Measurements from ENCODE around the gene POLA1. TPM values are rescaled to one million over a fixed set of nuclear protein-coding genes. Genes with fewer than 3 reads are reported as not detected.

POLA1 gene
- total and polyA plus RNA-seq, 2 of the 4 experiments (the other 2 are of a cell fraction), result 4.0 to 15.1 TPM

DNA sequence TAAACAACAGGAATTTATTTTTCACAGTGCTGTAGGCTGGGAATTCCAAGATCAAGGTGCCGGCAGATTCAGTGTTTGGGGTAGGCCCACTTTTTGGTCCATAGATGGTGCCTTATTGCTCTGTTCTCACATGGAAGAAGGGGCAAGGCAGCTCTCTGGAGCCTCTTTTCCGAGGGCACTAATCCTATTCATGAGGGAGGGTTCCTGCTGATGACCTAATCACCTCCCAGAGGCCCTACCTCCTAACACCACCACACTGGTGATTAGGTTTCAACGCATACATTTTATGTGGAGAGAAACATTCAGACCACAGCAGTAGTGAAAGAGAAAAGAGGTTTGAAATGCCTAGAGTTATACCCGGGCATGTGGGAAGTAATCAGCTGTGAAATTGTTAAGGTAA lies 1.4 kb upstream of the POLA1 start:
- no peak overlapping the region for H2AK5ac ChIP-seq (ENCODE audit: low read depth, low read length)
- H3K14ac ChIP-seq (replicated peaks; ENCODE audit: low read depth, low read length), result no peak overlapping the region
- ATAC-seq (ENCODE audit: low read depth) (no peak), DNase-seq (no peak)
- H2AFZ ChIP-seq (replicated peaks; ENCODE audit: low read length, poor library complexity), result no peak overlapping the region
- no peak overlapping the region for H4K8ac ChIP-seq (ENCODE audit: low read depth in 2 of 2, low read length in 2 of 2)
- H3K9me1 ChIP-seq (ENCODE audit: insufficient read depth, low read length), result no peaks in the 10 kb centered on the region
- no peaks in the 10 kb centered on the region for H3K36me3 ChIP-seq (ENCODE audit: control insufficient read depth, insufficient read depth, low read length)
- CTCF ChIA-PET, result interaction anchor here (0.6 kb wide), 1 partner anchor 39 kb away, joined by 3 read pairs; no protein-coding TSS in a partner anchor
- TF ChIP-seq NFE2L2 (IDR thresholded peaks at IDR 0.05; ENCODE audit: low read depth, low read length) (no peak), CEBPB (IDR thresholded peaks at IDR 0.05; ENCODE audit: low read depth, low read length) (no peak), RFX5 (IDR thresholded peaks at IDR 0.05; ENCODE audit: low read depth, low read length) (no peak), RCOR1 (IDR thresholded peaks at IDR 0.05; ENCODE audit: insufficient replicate concordance, low read length) (no peak), FOS (IDR thresholded peaks at IDR 0.05; ENCODE audit: low read depth, low read length) (no peak)
- TF ChIP-seq, protein P1, sequence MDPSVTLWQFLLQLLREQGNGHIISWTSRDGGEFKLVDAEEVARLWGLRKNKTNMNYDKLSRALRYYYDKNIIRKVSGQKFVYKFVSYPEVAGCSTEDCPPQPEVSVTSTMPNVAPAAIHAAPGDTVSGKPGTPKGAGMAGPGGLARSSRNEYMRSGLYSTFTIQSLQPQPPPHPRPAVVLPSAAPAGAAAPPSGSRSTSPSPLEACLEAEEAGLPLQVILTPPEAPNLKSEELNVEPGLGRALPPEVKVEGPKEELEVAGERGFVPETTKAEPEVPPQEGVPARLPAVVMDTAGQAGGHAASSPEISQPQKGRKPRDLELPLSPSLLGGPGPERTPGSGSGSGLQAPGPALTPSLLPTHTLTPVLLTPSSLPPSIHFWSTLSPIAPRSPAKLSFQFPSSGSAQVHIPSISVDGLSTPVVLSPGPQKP (IDR thresholded peaks at IDR 0.05; ENCODE audit: borderline replicate concordance, low read depth, low read length), result no peak
- TF ChIP-seq, protein P2, sequence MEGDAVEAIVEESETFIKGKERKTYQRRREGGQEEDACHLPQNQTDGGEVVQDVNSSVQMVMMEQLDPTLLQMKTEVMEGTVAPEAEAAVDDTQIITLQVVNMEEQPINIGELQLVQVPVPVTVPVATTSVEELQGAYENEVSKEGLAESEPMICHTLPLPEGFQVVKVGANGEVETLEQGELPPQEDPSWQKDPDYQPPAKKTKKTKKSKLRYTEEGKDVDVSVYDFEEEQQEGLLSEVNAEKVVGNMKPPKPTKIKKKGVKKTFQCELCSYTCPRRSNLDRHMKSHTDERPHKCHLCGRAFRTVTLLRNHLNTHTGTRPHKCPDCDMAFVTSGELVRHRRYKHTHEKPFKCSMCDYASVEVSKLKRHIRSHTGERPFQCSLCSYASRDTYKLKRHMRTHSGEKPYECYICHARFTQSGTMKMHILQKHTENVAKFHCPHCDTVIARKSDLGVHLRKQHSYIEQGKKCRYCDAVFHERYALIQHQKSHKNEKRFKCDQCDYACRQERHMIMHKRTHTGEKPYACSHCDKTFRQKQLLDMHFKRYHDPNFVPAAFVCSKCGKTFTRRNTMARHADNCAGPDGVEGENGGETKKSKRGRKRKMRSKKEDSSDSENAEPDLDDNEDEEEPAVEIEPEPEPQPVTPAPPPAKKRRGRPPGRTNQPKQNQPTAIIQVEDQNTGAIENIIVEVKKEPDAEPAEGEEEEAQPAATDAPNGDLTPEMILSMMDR (conservative IDR thresholded peaks at IDR 0.05; ENCODE audit: low read depth, low read length), result no peak
- in situ Hi-C loops (cut with MboI; ENCODE audit: low sequenced_read_pairs), result no loop called here
- no peak overlapping the region for H3K4me2 ChIP-seq (ENCODE audit: low read depth, low read length)
- dilution Hi-C loops (cut with HindIII; ENCODE audit: low sequenced_read_pairs, unreplicated experiment), result no loop called here
- no peak overlapping the region for H3K56ac ChIP-seq (ENCODE audit: extremely low read depth, insufficient read depth, low read length)
- H4K5ac ChIP-seq (ENCODE audit: low read depth, low read length), result no peak overlapping the region
- no peak overlapping the region for H3K23ac ChIP-seq (ENCODE audit: low read depth, low read length)
- POLR2A ChIA-PET (ENCODE audit: unreplicated experiment), result no interaction called here
- H4K20me1 ChIP-seq (ENCODE audit: insufficient read depth, low read length), result no peaks in the 10 kb centered on the region; the same call in 1 of the 2 replicates
- no peak overlapping the region for H3K27ac ChIP-seq (ENCODE audit: insufficient read depth, low read length)
- no peak overlapping the region for H2BK5ac ChIP-seq (ENCODE audit: low read depth, low read length, poor library complexity, severe bottlenecking)
- no CpG with 5 or more reads among the region's 4 CpGs for WGBS, 2 experiments (ENCODE audit: extremely low coverage in 2 of 2, insufficient read length in 1 of 2)
- no peak overlapping the region for H3K4ac ChIP-seq (ENCODE audit: low read depth, low read length)
- H3K27me3 ChIP-seq (ENCODE audit: control insufficient read depth, insufficient read depth, low read length), result no peaks in the 10 kb centered on the region
- no peak overlapping the region for H3K4me3 ChIP-seq (ENCODE audit: insufficient read depth, low read depth, low read length)
- no peak overlapping the region for H2BK15ac ChIP-seq (ENCODE audit: low read depth, low read length)
- intact Hi-C loops (cut with micrococcal nuclease), result loop anchor here (5.0 kb wide), 1 partner anchor 295 kb away; no protein-coding TSS in a partner anchor
- H3K18ac ChIP-seq (ENCODE audit: low read depth, low read length), result no peak overlapping the region
- H2BK120ac ChIP-seq (ENCODE audit: low read depth, low read length), result no peak overlapping the region
- H3K9ac ChIP-seq (ENCODE audit: low read depth, low read length), result no peak overlapping the region
- no peak overlapping the region for H4K91ac ChIP-seq (ENCODE audit: insufficient read depth, low read depth, low read length)
- 0 out of 4 replicates have a peak, but pooled peaks cover 0 to 4% of the 10 kb centered on the region in 2 experiments for H3K79me1 ChIP-seq (ENCODE audit: low read depth in 1 of 2, low read length in 2 of 2)
- BruUV-seq (replicated peaks), result no TSS peak
- H3K4me1 ChIP-seq (ENCODE audit: control insufficient read depth, insufficient read depth, low read length), result no peaks in the 10 kb centered on the region
- H2BK20ac ChIP-seq (ENCODE audit: low read depth, low read length), result no peak overlapping the region
- H3K9me3 ChIP-seq (ENCODE audit: control insufficient read depth, insufficient read depth, low read length), result no peaks in the 10 kb centered on the region
- H2AK9ac ChIP-seq (replicated peaks; ENCODE audit: low read depth, low read length, poor library complexity), result no peak overlapping the region

All from IMR-90 (cell line).